GM19240 (cell line): ENCODE measurements around the gene IMPG2.

ENCODE experiments used
- DNase-seq: peaks from one replicate; pipeline ENCODE4 v3.0.0; 2011; ENCODE audit warnings: low spot score; ENCODE audit not compliant: insufficient read length

IMPG2 gene

DNA sequence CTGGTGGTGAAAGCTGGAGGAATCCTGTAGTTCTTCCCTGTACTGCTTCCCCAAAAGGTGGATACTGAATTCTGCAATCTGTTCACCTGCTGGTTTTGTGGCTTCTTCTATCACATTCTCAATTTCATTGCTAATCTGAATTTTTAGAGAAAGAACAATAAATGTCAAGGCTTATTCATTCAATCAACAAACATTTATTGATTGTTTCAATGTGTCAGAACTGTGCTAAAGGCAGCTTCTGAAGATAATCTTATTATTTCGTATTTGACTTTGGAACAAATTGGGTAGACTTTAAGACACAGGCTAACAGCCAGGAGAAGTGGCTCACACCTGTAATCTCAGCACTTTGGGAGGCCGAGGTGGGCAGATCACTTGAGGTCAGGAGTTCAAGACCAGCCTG is 46.8 kb downstream of the IMPG2 start:
- no peak for DNase-seq

DNA sequence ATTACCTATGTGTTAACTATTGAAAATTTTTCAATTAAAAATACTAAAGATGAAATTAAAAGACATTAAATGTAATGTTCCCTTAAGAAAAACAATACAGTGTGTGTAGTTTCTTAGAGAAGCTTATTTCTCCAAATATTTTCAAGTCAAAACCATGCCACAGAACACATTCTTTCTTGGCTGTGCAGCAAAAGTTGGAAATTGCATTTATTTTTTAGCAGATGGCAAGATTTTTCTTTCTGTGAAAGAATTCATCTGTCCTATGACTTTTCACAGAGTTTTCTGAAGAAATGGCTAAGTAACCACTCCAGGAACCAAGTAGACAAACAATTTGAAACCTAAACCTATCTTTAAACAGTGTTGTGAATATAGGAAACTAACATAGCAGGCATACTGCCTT is 47.2 kb downstream of the IMPG2 start:
- DNase-seq = no peak

DNA sequence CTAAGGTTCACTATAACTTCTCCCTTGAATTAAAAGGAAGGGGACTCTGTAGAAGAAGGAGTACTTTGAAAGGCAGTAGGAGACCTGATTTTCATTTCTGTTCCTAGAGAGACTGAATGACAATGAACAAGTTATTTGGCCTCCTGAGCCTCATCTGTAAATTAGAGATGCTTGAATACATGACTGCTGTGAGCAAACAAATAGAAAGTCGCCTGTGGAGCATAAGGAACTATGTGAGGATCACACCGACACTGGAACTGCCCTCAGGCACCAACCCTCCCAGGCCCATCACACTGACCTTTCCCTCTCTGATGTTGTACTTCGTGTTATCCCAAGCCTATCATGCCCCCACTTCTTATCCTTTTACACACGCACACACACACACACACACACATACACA is 48.6 kb downstream of the IMPG2 start:
- no peak for DNase-seq

DNA sequence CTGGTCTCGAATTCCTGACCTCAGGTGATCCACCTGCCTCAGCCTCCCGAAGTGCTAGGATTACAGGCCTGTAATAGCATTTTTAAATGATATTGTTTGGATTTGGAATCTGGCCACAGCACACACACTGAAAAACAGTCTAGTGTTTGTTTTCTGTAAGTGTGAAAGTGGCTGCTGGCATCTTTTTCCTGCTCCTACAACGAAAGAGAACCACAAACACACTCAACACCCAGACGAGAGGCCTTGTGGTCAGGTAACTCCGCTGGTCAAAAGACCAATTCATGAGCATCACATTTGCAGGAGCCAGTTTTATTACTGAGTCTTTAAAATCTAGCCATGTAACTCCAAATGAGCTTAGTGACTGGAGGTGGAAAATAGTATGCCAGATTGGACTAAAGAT is 50.2 kb downstream of the IMPG2 start:
- no peak for DNase-seq

DNA sequence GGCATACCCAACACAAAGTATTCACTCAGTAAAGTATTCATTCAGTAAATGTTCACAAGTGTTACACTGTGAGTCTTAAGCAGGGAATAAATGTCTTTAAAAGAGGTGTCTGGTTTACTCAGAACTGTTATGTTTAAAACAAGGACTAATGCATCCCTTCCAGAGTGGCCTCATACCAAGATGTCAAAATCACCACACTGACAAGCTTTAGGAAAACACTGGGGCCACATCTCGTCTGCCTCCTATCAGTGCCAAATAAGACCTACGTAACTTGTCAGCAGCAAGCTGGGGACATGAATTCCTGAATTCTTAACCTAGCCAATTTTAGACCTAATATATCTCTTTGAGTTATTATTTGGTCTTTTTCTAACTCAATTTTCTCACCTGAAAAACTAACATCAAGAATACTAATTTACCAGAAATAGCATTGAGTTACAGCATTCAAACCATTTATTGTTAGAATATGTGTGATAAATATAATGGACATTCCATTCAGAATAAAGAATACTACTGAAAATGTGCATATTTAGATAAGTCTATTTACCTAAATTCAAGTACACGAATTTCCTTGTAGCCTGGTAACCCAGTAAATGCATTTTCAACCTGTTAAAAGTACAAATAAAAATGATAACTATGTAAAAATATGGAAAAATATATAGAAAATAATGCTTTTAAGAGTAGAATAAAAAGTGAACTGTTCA is 51.3 kb downstream of the IMPG2 start:
- DNase-seq = no peak

GRCh38 chr3:101268141-101268540 is 52.2 kb downstream of the IMPG2 start:
- no peak for DNase-seq

DNA sequence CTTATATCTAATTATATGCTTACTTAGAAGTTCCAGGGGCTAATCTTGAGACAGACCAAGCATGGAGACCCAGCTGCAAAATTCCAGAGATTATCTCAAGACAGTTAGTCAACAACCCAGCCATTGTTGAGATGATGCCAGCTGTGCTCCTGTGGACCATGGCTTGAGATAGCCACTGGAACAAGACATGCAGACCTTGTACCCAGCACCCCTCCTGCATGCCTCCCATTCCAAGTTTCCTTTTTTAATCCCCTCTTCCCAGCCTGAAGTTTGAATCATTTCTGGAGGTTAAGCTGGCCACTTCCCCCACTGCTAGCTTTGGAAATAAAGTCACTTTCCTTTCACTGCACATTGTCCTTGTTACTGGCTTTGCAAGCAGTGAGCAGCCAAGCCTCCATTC is 53.8 kb downstream of the IMPG2 start:
- no peak for DNase-seq

- no peak for DNase-seq
Measured at GRCh38 chr3:101266071-101266470, 54.3 kb downstream of the IMPG2 start.

DNA sequence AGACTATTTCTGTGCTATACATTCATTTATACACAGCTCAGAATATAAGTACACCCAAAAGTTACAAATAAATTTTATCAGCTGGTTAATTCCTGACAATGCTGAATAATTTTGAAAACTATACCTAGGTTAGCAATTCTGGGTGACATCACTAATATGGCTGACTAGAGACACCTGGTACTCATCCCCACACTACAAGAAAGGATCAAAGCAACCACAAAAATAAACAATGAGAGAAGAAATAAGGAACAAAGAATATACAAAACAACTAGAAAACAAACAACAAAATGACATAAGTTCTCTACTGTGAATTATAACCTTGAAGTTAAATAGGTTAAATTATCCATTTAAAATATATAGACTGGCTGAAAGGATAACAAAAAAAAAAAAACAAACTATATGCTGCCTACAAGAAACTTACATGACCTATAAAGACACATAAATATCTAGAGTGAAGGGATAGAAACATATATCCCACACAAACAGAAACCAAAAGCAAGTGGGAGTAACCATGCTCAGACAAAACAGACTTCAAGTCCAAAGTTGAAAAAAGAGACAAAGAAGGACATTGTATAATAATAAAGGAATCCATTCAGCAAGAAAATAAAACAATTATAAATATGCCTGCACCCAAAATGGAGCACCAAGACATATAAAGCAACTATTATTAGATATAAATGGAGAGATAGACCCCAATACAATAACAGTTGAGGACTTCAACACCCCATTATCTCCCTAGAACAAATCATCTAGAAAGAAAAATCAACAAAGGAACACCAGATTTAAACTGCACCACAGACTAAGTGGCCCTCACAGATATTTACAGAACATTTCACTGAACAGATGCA is 57.8 kb downstream of the IMPG2 start:
- DNase-seq = no peak

- no peak for DNase-seq
Measured at GRCh38 chr3:101261506-101261905, 58.9 kb downstream of the IMPG2 start.

DNA sequence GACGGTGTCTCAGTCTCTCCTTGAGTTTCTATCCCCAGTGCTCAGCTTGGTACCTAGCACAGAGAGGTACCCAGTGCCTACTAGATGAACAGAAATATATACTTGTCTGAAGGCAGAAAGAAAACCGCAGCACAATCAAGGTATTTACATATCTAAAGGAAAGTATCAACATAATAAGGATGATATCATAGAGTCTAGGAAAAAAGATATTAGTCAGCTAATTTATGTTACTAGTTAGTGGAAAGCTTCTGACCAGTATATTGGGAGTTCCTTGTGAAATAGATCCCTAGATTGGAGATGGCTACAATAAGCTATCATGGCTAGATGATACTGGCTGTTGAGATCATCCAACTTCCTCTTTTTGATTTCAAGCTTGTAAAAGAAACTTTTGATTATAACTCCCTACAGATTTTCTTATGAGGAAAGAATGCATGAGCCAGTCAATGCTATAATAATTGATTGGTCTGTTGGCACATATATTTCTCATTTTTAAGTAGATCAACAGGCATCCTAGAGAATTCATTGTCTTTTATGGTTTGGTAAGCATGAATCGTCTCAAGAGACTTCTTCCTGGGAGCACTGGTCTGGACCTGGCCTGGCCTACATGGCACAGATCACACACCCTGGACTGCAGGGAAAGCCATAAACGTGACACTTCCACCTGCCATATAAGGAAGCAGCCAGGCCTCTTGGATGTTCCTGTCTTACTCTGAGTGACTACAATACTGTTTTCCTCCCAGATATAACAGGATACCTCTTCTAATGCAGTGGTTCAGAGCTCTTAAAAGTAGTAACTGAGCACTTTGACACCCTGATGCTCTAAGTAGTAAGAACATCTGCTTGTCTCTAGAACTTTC is 60.7 kb downstream of the IMPG2 start:
- DNase-seq = no peak

DNA sequence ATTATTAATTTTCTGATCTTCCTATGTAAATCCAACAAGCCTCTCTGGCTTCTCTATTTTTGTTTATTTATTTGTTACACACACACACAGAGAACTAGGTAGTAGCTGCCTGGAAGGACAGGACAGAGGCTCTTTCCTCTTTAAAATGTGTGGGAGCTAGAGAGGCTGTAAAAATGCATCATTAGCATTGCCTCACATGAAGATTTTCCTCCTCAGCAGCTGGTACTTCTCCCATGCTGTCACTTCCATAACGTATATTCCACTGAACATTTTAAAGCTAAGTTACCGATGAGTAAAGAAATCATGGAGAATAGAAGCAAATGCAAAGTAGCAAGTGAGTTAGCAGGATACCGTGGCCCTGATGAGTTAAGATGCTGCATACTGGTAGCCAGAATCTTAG is 63.9 kb downstream of the IMPG2 start:
- no peak for DNase-seq

DNA sequence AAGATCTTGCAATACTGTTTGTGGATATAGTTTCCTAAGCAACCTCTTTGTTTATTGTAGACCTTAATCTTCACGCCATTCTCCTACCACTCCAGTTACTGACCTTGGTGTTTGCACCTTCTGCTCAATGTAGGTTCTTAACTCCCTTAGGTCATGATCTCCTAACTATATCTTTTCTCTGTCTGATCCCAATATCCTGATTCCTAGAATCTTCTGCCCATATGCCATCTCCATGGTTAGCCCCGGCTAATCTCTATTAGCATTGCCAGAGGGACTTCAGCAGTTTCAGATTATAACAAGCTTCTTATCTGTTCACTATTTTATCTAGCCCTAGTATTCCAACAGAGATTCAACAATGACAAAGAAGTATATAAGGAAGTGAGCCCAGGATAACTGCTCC is 64.9 kb downstream of the IMPG2 start:
- no peak for DNase-seq

- DNase-seq = no peak
Measured at GRCh38 chr3:101253396-101253795, 67.0 kb downstream of the IMPG2 start.

DNA sequence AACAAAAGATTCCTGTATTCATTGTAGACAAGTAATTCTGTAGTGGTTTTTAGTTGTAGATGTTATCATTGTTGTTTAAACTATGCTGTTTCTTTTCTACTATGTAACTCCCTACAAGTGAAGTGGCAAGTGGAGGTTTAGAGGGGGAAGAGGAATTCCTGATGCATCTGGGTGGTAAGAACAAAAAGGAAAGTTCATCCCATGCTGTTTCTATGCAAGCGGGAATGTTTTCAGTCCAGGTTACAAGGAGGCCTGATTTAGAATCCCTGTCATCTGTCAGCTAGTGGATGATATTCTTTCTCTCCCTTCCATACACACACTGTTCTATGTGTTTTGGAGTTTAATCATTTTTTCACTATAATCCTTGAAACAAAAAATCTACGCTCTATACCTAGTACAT is 67.4 kb downstream of the IMPG2 start:
- DNase-seq = no peak

- no peak for DNase-seq
Measured at GRCh38 chr3:101252307-101252706, 68.1 kb downstream of the IMPG2 start.

GRCh38 chr3:101251441-101251840 is 68.9 kb downstream of the IMPG2 start:
- no peak for DNase-seq

GRCh38 chr3:101249522-101249921 is 70.9 kb downstream of the IMPG2 start:
- no peak for DNase-seq

DNA sequence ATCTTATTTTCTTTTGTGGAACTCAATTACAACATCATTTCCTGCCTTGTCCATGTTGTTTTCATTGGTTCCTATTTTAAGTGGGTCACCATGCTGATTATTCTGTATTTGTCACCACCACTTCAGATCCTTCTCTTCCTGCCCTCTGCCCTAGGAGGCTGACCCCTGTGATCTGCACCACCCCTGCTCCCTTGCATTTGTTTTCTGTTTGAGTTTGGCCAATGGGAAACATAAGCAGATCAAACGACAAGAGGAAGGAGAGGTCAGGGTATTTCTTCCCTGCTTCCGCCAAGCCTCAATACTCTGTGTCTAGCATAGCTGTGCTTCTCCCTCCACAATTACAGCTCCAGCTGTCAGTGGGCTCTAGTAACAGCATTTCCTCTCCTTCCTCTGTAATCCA is 71.6 kb downstream of the IMPG2 start:
- DNase-seq = no peak

GRCh38 chr3:101244212-101244575 is 76.2 kb downstream of the IMPG2 start:
- DNase-seq = no peak

- no peak for DNase-seq
Measured at GRCh38 chr3:101243285-101244211, 76.8 kb downstream of the IMPG2 start.
